HG02884 (cell line): ENCODE measurements around the gene CHRD.

Source experiments
- ATAC-seq: cut with Tn5 transposase; IDR thresholded peaks from one replicate; pipeline ENCODE4 v1.9.1; 2021; ENCODE audit warnings: mild to moderate bottlenecking, moderate library complexity; ENCODE audit not compliant: unreplicated experiment

Gene CHRD

GRCh38 chr3:184360070-184360928, 19.6 kb upstream of the CHRD start:
- no peak for ATAC-seq

- no peak for ATAC-seq
These were observed 18.8 kb upstream of the CHRD start for GRCh38 chr3:184360929-184361531.

GRCh38 chr3:184361532-184361931, 18.3 kb upstream of the CHRD start, which contains the start of the genes CLCN2 and POLR2H:
TSS of gene CLCN2 (minus strand) at chr3:184361605. CDS start at chr3:184361479, 126 bp downstream.
TSS of gene POLR2H (plus strand) at chr3:184361710. CDS start at chr3:184363493, 1,783 bp downstream.
- ATAC-seq = no peak

GRCh38 chr3:184361932-184362667, 17.8 kb upstream of the CHRD start:
- ATAC-seq = peak; percentile 2

GRCh38 chr3:184362668-184363546, 16.9 kb upstream of the CHRD start:
- peak; percentile 82 for ATAC-seq

DNA sequence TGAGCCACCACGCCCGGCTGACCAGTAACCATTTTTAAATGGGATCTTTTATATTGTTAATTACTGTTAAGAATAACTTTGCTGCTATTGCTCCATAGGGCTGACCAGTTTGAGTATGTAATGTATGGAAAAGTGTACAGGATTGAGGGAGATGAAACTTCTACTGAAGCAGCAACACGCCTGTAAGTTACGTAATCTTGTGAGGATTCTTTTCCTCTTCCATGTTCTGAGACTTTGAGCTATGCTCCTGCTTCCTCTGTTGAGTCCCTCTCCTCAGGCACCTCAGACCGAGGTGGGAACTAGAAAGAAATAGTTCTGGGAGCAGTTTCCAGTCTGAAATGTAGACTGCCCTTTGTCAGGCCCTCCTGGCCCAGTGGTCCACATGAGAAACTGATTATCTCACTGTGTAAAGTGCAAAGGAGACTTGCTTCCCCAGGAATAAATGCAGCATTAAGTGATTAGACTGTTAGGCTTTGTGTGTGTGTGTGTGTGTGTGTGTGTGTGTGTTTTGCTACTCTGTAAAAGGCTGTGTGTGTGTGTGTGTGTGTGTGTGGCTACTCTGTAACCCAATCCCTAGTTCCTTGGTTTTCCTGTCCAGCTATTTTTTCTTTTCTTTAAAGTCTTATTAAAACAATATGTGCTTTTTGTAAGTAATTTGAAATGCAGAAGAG, 13.1 kb upstream of the CHRD start:
- ATAC-seq = no peak

DNA sequence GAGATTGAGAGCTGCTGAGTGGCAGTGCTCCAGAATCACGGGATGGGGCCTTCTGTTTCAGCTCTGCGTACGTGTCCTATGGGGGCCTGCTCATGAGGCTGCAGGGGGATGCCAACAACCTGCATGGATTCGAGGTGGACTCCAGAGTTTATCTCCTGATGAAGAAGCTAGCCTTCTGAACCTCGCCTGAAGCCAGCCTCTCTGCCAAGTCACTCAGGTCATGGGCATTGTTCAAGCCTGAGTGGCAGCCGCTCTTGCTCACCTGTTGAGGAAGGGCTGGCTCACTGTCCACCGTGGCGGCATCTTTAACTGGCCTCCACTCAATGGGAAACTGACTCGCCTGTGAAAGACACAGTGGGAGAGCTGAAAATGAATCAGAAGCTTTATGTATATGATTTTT, 11.7 kb upstream of the CHRD start:
- no peak for ATAC-seq

GRCh38 chr3:184368586-184369183, 11.2 kb upstream of the CHRD start:
- ATAC-seq = no peak

DNA sequence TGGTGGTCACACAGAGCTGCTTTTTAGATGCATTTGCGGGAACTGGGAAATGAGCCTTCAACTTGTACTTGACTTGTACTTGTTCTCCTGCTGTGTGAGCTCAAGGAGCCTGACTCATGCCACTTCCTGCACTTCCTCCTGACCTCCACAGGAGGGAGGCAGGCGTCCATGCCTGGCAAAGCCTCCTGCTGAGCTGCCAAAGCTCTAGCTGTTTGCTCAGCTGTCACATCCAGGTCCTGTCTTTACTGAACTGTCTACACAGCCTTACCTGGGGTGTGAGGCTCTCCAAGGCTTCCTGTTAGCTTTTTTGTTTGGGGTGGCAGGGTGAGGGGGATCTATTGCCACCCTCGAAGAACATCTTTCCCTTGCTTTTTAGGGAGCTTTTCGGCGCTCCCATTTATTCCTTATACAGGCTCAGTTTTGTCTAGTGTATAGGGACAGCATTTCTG, 8.3 kb upstream of the CHRD start:
- peak; percentile 70 for ATAC-seq

GRCh38 chr3:184372296-184372821, 7.5 kb upstream of the CHRD start:
- no peak for ATAC-seq

- ATAC-seq = no peak
These were observed 6.9 kb upstream of the CHRD start for GRCh38 chr3:184372911-184373310.

DNA sequence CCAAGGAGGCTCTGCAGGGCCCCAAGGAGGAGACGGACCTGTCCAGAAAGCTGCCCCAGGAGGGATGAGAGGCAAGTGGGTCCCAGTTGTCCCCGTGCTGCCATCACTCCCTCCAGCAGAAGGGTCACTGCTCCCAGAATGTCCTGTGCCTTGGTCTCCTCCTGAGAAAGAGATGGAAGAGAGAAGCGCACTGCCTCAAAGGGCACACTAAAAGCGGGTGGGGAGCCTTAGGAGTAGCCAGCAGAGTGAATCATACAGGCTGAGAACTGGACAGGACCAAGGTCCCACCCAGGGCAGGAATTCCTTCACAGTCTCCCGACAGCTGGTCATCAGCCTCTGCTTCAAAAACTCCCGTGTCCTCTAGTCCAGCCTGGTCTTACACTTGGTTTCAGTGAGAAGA, 6.4 kb upstream of the CHRD start:
- no peak for ATAC-seq

DNA sequence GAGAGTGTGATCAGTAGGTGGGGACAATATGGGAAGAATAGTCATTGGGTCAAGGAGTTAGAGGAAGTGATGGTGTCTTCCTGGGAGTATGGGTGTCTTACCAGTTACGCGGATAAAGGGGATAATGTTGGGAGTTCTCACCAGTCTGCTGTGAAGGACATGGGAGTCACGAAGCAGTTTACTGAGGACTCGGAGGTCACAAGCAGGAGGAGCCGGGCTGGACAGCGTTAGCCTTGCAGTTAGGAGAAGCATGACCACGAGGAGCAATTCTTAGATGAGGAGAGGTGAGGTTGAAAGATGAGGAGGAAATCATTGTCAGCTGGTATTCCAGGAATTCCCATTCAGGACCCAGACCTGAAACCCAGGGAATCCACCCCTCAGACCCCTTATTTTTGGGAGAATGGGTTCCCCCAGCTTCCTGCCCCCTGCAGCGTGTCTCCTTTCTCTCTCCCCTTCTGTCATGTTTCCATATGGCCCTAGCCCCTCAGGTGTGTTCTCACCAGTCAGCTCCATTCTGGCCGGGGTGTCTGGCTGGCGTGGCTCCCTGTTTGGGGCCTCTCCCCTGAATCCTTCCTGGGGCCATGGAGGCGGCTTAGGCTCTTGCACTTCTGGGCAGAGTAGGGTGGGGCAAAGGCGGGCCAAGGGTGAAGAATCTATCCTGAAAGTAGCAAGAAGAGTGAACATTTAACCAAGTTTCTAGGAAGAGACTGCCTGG, 4.0 kb upstream of the CHRD start:
- no peak for ATAC-seq

DNA sequence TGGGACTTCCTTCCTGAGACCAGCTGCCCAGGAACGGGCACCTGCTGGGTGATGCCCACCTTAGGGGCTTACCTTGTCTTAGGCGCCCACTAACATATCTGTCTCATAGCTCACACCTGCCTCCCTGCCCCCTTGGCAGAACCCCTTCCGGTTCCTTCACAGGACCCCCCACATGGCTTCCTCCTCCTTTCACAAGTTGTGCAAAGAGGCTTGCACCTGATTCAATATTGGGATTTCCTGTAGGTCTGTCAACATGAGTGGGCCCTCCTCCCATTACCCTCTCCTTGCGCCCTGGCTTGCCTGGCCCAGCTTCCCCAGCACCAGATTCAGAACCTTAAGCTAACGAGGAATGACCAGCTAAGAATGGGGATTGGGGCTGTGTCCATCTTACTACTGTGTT, 2.5 kb upstream of the CHRD start:
- ATAC-seq = no peak

- ATAC-seq = no peak
These were observed 1.9 kb upstream of the CHRD start, which contains the start of gene THPO for GRCh38 chr3:184377882-184378445. TSS of gene THPO (minus strand) at chr3:184378207. CDS start at chr3:184376259, 1,948 bp downstream.

- ATAC-seq = no peak
These were observed 1.1 kb upstream of the CHRD start for GRCh38 chr3:184378651-184379357.

DNA sequence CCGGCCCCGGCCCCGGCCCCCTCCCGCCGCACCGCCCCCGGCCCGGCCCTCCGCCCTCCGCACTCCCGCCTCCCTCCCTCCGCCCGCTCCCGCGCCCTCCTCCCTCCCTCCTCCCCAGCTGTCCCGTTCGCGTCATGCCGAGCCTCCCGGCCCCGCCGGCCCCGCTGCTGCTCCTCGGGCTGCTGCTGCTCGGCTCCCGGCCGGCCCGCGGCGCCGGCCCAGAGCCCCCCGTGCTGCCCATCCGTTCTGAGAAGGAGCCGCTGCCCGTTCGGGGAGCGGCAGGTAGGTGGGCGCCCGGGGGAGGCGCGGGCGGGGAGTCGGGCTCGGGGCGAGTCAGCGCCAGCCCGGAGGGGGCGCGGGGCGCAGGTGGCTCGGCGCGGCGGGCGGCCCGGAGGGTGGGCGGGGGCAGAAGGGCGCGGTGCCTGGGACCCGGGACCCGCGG, 352 bp downstream of the CHRD start:
- ATAC-seq = no peak
